ENCODE data around the gene VWCE.
"Not testable (repeated sequence)": the region's sequence is repeated elsewhere in the genome, so short reads cannot be mapped to it uniquely, and the experiment has no call there.

DNA sequence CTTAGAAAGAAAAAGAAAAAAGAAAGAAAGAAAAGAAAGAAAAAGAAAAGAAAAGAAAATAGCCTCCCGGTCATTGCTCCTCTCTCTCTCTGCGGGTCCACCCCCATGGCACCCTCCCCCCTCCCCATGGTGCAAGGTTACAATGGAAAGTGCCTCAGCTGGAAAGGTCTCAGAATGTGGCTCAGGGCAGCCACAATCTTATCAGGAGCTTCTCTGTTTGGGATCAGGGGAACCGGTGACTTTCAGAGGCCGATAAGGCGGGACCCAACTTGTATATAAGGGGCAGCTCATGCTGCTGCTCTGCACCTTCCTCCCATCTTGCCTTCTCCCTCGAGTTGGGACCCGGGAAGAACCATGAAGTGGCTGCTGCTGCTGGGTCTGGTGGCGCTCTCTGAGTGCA, 73.1 kb downstream of the VWCE start, which contains the start of gene PGA4:
- TF ChIP-seq, protein P1, sequence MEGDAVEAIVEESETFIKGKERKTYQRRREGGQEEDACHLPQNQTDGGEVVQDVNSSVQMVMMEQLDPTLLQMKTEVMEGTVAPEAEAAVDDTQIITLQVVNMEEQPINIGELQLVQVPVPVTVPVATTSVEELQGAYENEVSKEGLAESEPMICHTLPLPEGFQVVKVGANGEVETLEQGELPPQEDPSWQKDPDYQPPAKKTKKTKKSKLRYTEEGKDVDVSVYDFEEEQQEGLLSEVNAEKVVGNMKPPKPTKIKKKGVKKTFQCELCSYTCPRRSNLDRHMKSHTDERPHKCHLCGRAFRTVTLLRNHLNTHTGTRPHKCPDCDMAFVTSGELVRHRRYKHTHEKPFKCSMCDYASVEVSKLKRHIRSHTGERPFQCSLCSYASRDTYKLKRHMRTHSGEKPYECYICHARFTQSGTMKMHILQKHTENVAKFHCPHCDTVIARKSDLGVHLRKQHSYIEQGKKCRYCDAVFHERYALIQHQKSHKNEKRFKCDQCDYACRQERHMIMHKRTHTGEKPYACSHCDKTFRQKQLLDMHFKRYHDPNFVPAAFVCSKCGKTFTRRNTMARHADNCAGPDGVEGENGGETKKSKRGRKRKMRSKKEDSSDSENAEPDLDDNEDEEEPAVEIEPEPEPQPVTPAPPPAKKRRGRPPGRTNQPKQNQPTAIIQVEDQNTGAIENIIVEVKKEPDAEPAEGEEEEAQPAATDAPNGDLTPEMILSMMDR (IDR thresholded peaks at IDR 0.05): not testable (repeated sequence)
- not testable (repeated sequence) for TF ChIP-seq POLR2A (IDR thresholded peaks at IDR 0.05)

Data from vagina (tissue), 2 donors.